H1 (cell line): ENCODE measurements around the gene KCNA10. TPM values are rescaled to one million over a fixed set of nuclear protein-coding genes. Genes with fewer than 3 reads are reported as not detected.

ENCODE experiments used
- CTCF ChIA-PET: fragments of 300-600 bp; sonication (Branson Sonifier 250); formaldehyde crosslinking; loops from one replicate; lab custom pipeline; 2021; ENCODE audit not compliant: partially characterized antibody; lab: Charles Lee
- POLR2A ChIA-PET: fragments of 300-600 bp; sonication (Branson Sonifier 250); formaldehyde crosslinking; loops from one replicate; lab custom pipeline; 2021; ENCODE audit warnings: inconsistent platforms; ENCODE audit not compliant: partially characterized antibody; lab: Charles Lee
- DNase-seq, 2 experiments: peaks; one replicate each; pipeline versions ENCODE4 v3.0.0 to v3.0.0-alpha.2; 2010 to 2022; ENCODE audit warnings: low spot score in 2 of 2, low read depth in 1 of 2, mixed read lengths in 1 of 2
- FAIRE-seq: peaks from 2 replicates; lab custom pipeline; 2011; peaks lifted over from hg19 to GRCh38; lab: Jason Lieb, UNC
- H2AFZ ChIP-seq: 2 replicates; pipeline ENCODE4 v1.8.1; 2012; ENCODE audit warnings: low read length, inconsistent platforms
- H2AK5ac ChIP-seq: 2 replicates; pipeline ENCODE4 v1.6.1; 2013; ENCODE audit warnings: low read depth, low read length
- H2BK120ac ChIP-seq: replicated peaks from 2 replicates; pipeline ENCODE3; 2013; ENCODE audit warnings: low read depth, low read length, inconsistent platforms
- H2BK12ac ChIP-seq: 2 replicates; pipeline ENCODE4 v1.6.1; 2013; ENCODE audit warnings: low read depth, low read length
- H2BK15ac ChIP-seq: 2 replicates; pipeline ENCODE4 v1.6.1; 2013; ENCODE audit warnings: low read length
- H2BK20ac ChIP-seq: 2 replicates; pipeline ENCODE4 v1.6.1; 2013; ENCODE audit warnings: low read length
- H2BK5ac ChIP-seq: 2 replicates; pipeline ENCODE4 v1.6.1; 2013; ENCODE audit warnings: low read depth, low read length
- H3K14ac ChIP-seq: 2 replicates; pipeline ENCODE4 v1.6.1; 2013; ENCODE audit warnings: inconsistent platforms; ENCODE audit not compliant: insufficient read length
- H3K18ac ChIP-seq: 2 replicates; pipeline ENCODE4 v1.6.1; 2013; ENCODE audit warnings: low read length; ENCODE audit errors: extremely low read depth
- H3K23ac ChIP-seq: 2 replicates; pipeline ENCODE4 v1.6.1; 2013; ENCODE audit warnings: inconsistent platforms; ENCODE audit not compliant: insufficient read length
- H3K23me2 ChIP-seq: 2 replicates; pipeline ENCODE4 v1.6.1; 2013; ENCODE audit warnings: low read depth, low read length
- H3K27ac ChIP-seq: 2 replicates; pipeline ENCODE4 v1.6.1; 2011; ENCODE audit warnings: low read depth, low read length, inconsistent platforms
- H3K27me3 ChIP-seq, 4 experiments: replicated peaks in 1 of 4; 1 replicate in 1 of 4; 2 replicates in 3 of 4; pipeline versions ENCODE4 v1.6.1 to v1.8.1; 2011 to 2013; ENCODE audit warnings: low read length in 3 of 4, mild to moderate bottlenecking in 3 of 4, inconsistent platforms in 2 of 4, mixed read lengths in 2 of 4, moderate library complexity in 1 of 4; ENCODE audit not compliant: control insufficient read depth in 3 of 4, insufficient read depth in 3 of 4; ENCODE audit errors: extremely low read depth in 1 of 4
- H3K36me3 ChIP-seq, 4 experiments: 2 replicates each; pipeline versions ENCODE4 v1.6.1 to v1.8.1; 2011 to 2013; ENCODE audit warnings: mild to moderate bottlenecking in 4 of 4, low read length in 3 of 4, moderate library complexity in 2 of 4, control low read depth in 1 of 4, inconsistent platforms in 1 of 4; ENCODE audit not compliant: insufficient read depth in 4 of 4, control insufficient read depth in 2 of 4
- H3K4ac ChIP-seq: replicated peaks from 2 replicates; pipeline ENCODE3; 2013; ENCODE audit warnings: low read length, low read depth, mixed read lengths, inconsistent platforms; ENCODE audit not compliant: insufficient read length
- H3K4me1 ChIP-seq, 4 experiments: replicated peaks in 1 of 4; 1 replicate in 1 of 4; 2 replicates in 3 of 4; pipeline versions ENCODE4 v1.6.1 to v1.8.1; 2011 to 2013; ENCODE audit warnings: low read length in 3 of 4, inconsistent platforms in 2 of 4, mixed read lengths in 1 of 4; ENCODE audit not compliant: insufficient read depth in 4 of 4, control insufficient read depth in 3 of 4
- H3K4me2 ChIP-seq, 2 experiments: 2 replicates each; pipeline versions ENCODE4 v1.6.1 to v1.8.1; 2011 to 2013; ENCODE audit warnings: low read depth in 2 of 2, low read length in 2 of 2, control low read depth in 1 of 2, inconsistent platforms in 1 of 2, mild to moderate bottlenecking in 1 of 2; ENCODE audit not compliant: insufficient read depth in 1 of 2
- H3K4me3 ChIP-seq, 4 experiments: fragments of 200-600, 300-600 bp in 1 of 4; sonication (generic), shearing (Covaris generic), sonication (Bioruptor Twin) in 1 of 4; 2 replicates each; pipeline versions ENCODE4 v1.5.1 to v1.8.1; 2011 to 2016; ENCODE audit warnings: low read length in 4 of 4, low read depth in 3 of 4, control low read depth in 2 of 4, inconsistent platforms in 2 of 4, mild to moderate bottlenecking in 2 of 4, mixed read lengths in 1 of 4, moderate library complexity in 1 of 4; ENCODE audit not compliant: insufficient read depth in 2 of 4; ENCODE audit errors: extremely low read depth in 1 of 4
- H3K56ac ChIP-seq: replicated peaks from 2 replicates; pipeline ENCODE3; 2013; ENCODE audit warnings: low read depth, mild to moderate bottlenecking, mixed read lengths, low read length, inconsistent platforms; ENCODE audit not compliant: insufficient read length
- H3K79me1 ChIP-seq: 2 replicates; pipeline ENCODE4 v1.6.1; 2013; ENCODE audit warnings: low read depth, low read length, control low read depth
- H3K79me2 ChIP-seq, 2 experiments: 2 replicates each; pipeline versions ENCODE4 v1.6.1 to v1.8.1; 2012 to 2013; ENCODE audit warnings: low read length in 2 of 2, mild to moderate bottlenecking in 2 of 2, inconsistent platforms in 1 of 2; ENCODE audit not compliant: insufficient read depth in 2 of 2, control insufficient read depth in 1 of 2
- H3K9ac ChIP-seq, 4 experiments: replicated peaks in 1 of 4; 1 replicate in 1 of 4; 2 replicates in 3 of 4; pipeline versions ENCODE4 v1.6.1 to v1.8.1; 2011 to 2013; ENCODE audit warnings: low read depth in 3 of 4, low read length in 3 of 4, control low read depth in 2 of 4, mild to moderate bottlenecking in 2 of 4, moderate library complexity in 2 of 4, inconsistent platforms in 1 of 4; ENCODE audit errors: extremely low read depth in 1 of 4
- H3K9me3 ChIP-seq, 2 experiments: 2 replicates each; pipeline versions ENCODE4 v1.6.1 to v1.8.1; 2012 to 2013; ENCODE audit warnings: mild to moderate bottlenecking in 2 of 2, moderate library complexity in 2 of 2, control low read depth in 1 of 2, inconsistent platforms in 1 of 2, low read depth in 1 of 2, low read length in 1 of 2, mixed read lengths in 1 of 2; ENCODE audit not compliant: insufficient read depth in 2 of 2
- H4K20me1 ChIP-seq, 2 experiments: replicated peaks in 1 of 2; 2 replicates each; pipeline versions ENCODE3 to v1.8.1; 2011 to 2013; ENCODE audit warnings: inconsistent platforms in 2 of 2, low read length in 2 of 2, mild to moderate bottlenecking in 1 of 2; ENCODE audit not compliant: insufficient read depth in 2 of 2, control insufficient read depth in 1 of 2
- H4K5ac ChIP-seq: 2 replicates; pipeline ENCODE4 v1.6.1; 2013; ENCODE audit warnings: low read length, low read depth, mixed read lengths, inconsistent platforms; ENCODE audit not compliant: insufficient read length
- H4K8ac ChIP-seq: 2 replicates; pipeline ENCODE4 v1.8.0; 2013; ENCODE audit warnings: mild to moderate bottlenecking, moderate library complexity, low read length, inconsistent platforms; ENCODE audit not compliant: insufficient read depth; ENCODE audit errors: extremely low read depth
- H4K91ac ChIP-seq: replicated peaks from 2 replicates; pipeline ENCODE3; 2013; ENCODE audit warnings: low read length, mixed read lengths, inconsistent platforms; ENCODE audit not compliant: insufficient read length
- BACH1 ChIP-seq: IDR thresholded peaks from 2 replicates; pipeline ENCODE4 v1.6.1; 2012; ENCODE audit warnings: low read length, improper control_type of control experiment
- CHD2 ChIP-seq: IDR thresholded peaks from 2 replicates; pipeline ENCODE4 v1.6.1; 2012; ENCODE audit warnings: low read length, improper control_type of control experiment
- E2F6 ChIP-seq: IDR thresholded peaks from 2 replicates; pipeline ENCODE4 v1.6.1; 2012; ENCODE audit warnings: inconsistent platforms
- EZH2 ChIP-seq: fragments of 200-600 bp; sonication (generic); IDR thresholded peaks from 2 replicates; pipeline ENCODE4 v1.7.1; 2012; ENCODE audit warnings: low read depth, mild to moderate bottlenecking, moderate library complexity, low read length, inconsistent platforms; ENCODE audit not compliant: severe bottlenecking
- FOSL1 ChIP-seq: IDR thresholded peaks from 2 replicates; pipeline ENCODE4 v1.6.1; 2011; ENCODE audit warnings: mild to moderate bottlenecking, low read depth, low read length, moderate library complexity; ENCODE audit not compliant: insufficient read depth
- JUN ChIP-seq: IDR thresholded peaks from 2 replicates; pipeline ENCODE4 v1.6.1; 2011; ENCODE audit warnings: low read depth, mild to moderate bottlenecking, improper control_type of control experiment, low read length
- PHF8 ChIP-seq: fragments of 200-600 bp; sonication (generic); conservative IDR thresholded peaks from 2 replicates; pipeline ENCODE4 v1.7.1; 2012; ENCODE audit warnings: low read depth, mild to moderate bottlenecking, inconsistent platforms, low read length, moderate library complexity
- RNF2 ChIP-seq: fragments of 200-900, 300-1000 bp; sonication (generic); IDR thresholded peaks from 2 replicates; pipeline ENCODE4 v1.7.1; 2016; ENCODE audit warnings: borderline replicate concordance, low read depth, mild to moderate bottlenecking, antibody characterized with exemption, low read length; ENCODE audit not compliant: poor library complexity, severe bottlenecking; ENCODE audit errors: missing control alignments
- SIRT6 ChIP-seq: IDR thresholded peaks from one replicate; pipeline ENCODE4 v1.7.1; 2012; ENCODE audit warnings: low read length, inconsistent platforms
- SUZ12 ChIP-seq: fragments of 200-600 bp; sonication (generic); IDR thresholded peaks from 2 replicates; pipeline ENCODE4 v1.6.1; 2012; ENCODE audit warnings: mild to moderate bottlenecking, inconsistent platforms, low read length, moderate library complexity, mixed read lengths
- TEAD4 ChIP-seq: IDR thresholded peaks from 2 replicates; pipeline ENCODE4 v1.6.1; 2012; ENCODE audit warnings: low read depth, low read length, inconsistent platforms, mixed read lengths
- YY1 ChIP-seq: IDR thresholded peaks from 2 replicates; pipeline ENCODE4 v1.6.1; 2011; ENCODE audit warnings: low read depth, mild to moderate bottlenecking, low read length
- ZNF274 ChIP-seq: IDR thresholded peaks from 2 replicates; pipeline ENCODE4 v1.7.0; 2012; ENCODE audit warnings: low read length, borderline replicate concordance; ENCODE audit errors: extremely low read depth
- WGBS, 2 experiments: shearing (Covaris generic) in 1 of 2; methylation state at CpG; one replicate each; pipeline versions ENCODE4 v1.1.6 to v1.1.7; 2013 to 2015; ENCODE audit warnings: low lambda C conversion rate in 2 of 2, mixed read lengths in 2 of 2, inconsistent platforms in 1 of 2, low coverage in 1 of 2, missing lambda C conversion rate in 1 of 2; ENCODE audit not compliant: insufficient replicate concordance in 2 of 2, insufficient coverage in 1 of 2, insufficient read length in 1 of 2; ENCODE audit errors: extremely low coverage in 1 of 2, missing lambda C conversion rate in 1 of 2; 5-methylcytosine and 5-hydroxymethylcytosine counted together
- polyA plus RNA-seq, 7 experiments: library from polyadenylated mRNA; depleted of rRNA in 3 of 7; stranded (reverse) in 5 of 7; unstranded in 2 of 7; fragments of >200 nt in 5 of 7; fragments of 200-250 nt in 2 of 7; gene quantifications; 1 replicate in 5 of 7; 2 replicates in 1 of 7; 4 replicates in 1 of 7; pipeline versions ENCODE4 v1.2.1 to v1.2.3, GENCODE V29; 2011 to 2013; ENCODE audit warnings: missing spikeins in 2 of 7, mixed read lengths in 2 of 7
- total RNA-seq: library from RNA; stranded (reverse); fragmentation: NEBNext Ultra II Directional; extraction: Animal tissue kit (Norgen Biotek cat#: 25700); gene quantifications from 2 replicates; pipeline ENCODE4 v1.2.1, GENCODE V29; 2021

Gene KCNA10
- total and polyA plus RNA-seq, 2 of the 8 experiments (the other 6 are each of a cell fraction or from before 2014, with no cell fraction given) = not detected

GRCh38 chr1:110544753-110545152 lies 25.8 kb upstream of the KCNA10 start:
- ChIA-PET POLR2A (no interaction called here), CTCF (interaction anchor here (0.8 to 25.0 kb wide), 6 partner anchors 8 to 75 kb away, joined by 3 to 302 read pairs (median 4); partner anchors contain the start of gene KCNA10)
- Histone ChIP-seq H3K27ac (no peak overlapping the region), H3K27me3 (peaks cover 0 to 2% (median 0%) of the 10 kb centered on the region in 4 experiments; a peak in 1 of 7 replicates), H3K14ac (no peak overlapping the region), H3K23me2 (no peaks in the 10 kb centered on the region), H3K4ac (no peak overlapping the region), H4K8ac (no peak overlapping the region), H3K56ac (no peak overlapping the region), H3K23ac (no peak overlapping the region), H3K79me1 (no peaks in the 10 kb centered on the region), H2AK5ac (no peak overlapping the region), H4K20me1 (no peaks in the 10 kb centered on the region), H3K4me1 (no peaks in the 10 kb centered on the region), H3K36me3 (no peaks in the 10 kb centered on the region), H3K79me2 (no peaks in the 10 kb centered on the region), H4K5ac (no peak overlapping the region), H2AFZ (no peak overlapping the region), H2BK12ac (no peak overlapping the region), H2BK5ac (no peak overlapping the region), H2BK120ac (no peak overlapping the region), H2BK20ac (no peak overlapping the region), H2BK15ac (no peak overlapping the region), H3K4me3 (no peak overlapping the region), H3K9ac (no peak overlapping the region), H4K91ac (no peak overlapping the region), H3K9me3 (no peaks in the 10 kb centered on the region), H3K18ac (no peak overlapping the region), H3K4me2 (no peak overlapping the region)
- 76% methylated on average over 3 of the region's 3 CpGs; no CpG with 5 or more reads in 1 of the 2 experiments for WGBS, 2 experiments
- no peak for DNase-seq
- no peak for FAIRE-seq
- TF ChIP-seq BACH1 (no peak), E2F6 (no peak), EZH2 (no peak), CHD2 (no peak), YY1 (no peak), ZNF274 (no peak), SIRT6 (no peak), SUZ12 (no peak), RNF2 (no peak), JUN (no peak), TEAD4 (no peak), PHF8 (no peak), FOSL1 (no peak)
